ENCODE measurements around the gene GRK5.

GRK5 gene

GRCh38 chr10:119309423-119309770, 102.0 kb downstream of the GRK5 start:
- Histone ChIP-seq H3K36me3 (ENCODE audit: control insufficient read depth in 1 of 2, insufficient read depth in 2 of 2, low read length in 2 of 2) (no peaks in the 10 kb centered on the region), H3K9me3 (ENCODE audit: control insufficient read depth in 1 of 2, low read length in 2 of 2) (no peaks in the 10 kb centered on the region), H3K9ac (ENCODE audit: low read depth in 1 of 2, low read length in 2 of 2) (no peak overlapping the region), H3K27ac (ENCODE audit: low read depth, low read length) (no peak overlapping the region), H3K27me3 (ENCODE audit: control insufficient read depth in 1 of 2, insufficient read depth in 2 of 2, low read length in 2 of 2) (no peaks in the 10 kb centered on the region), H3K4me1 (ENCODE audit: control insufficient read depth in 1 of 2, insufficient read depth in 2 of 2, low read length in 2 of 2) (peaks cover 44 to 51% of the 10 kb centered on the region in 2 donors), H3K4me3 (ENCODE audit: low read depth in 1 of 2, low read length in 2 of 2) (no peak overlapping the region)

- Histone ChIP-seq H3K9ac (ENCODE audit: low read depth in 1 of 2, low read length in 2 of 2) (no peak overlapping the region), H3K4me3 (ENCODE audit: low read depth in 1 of 2, low read length in 2 of 2) (no peak overlapping the region), H3K4me1 (ENCODE audit: control insufficient read depth in 1 of 2, insufficient read depth in 2 of 2, low read length in 2 of 2) (peaks cover 47 to 54% of the 10 kb centered on the region in 2 donors), H3K27me3 (ENCODE audit: control insufficient read depth in 1 of 2, insufficient read depth in 2 of 2, low read length in 2 of 2) (no peaks in the 10 kb centered on the region), H3K27ac (ENCODE audit: low read depth, low read length) (no peak overlapping the region), H3K9me3 (ENCODE audit: control insufficient read depth in 1 of 2, low read length in 2 of 2) (no peaks in the 10 kb centered on the region), H3K36me3 (ENCODE audit: control insufficient read depth in 1 of 2, insufficient read depth in 2 of 2, low read length in 2 of 2) (no peaks in the 10 kb centered on the region)
Observed at GRCh38 chr10:119310806-119311205, 103.4 kb downstream of the GRK5 start.

- Histone ChIP-seq H3K9ac (ENCODE audit: low read depth in 1 of 2, low read length in 2 of 2) (no peak overlapping the region), H3K36me3 (ENCODE audit: control insufficient read depth in 1 of 2, insufficient read depth in 2 of 2, low read length in 2 of 2) (no peaks in the 10 kb centered on the region), H3K27ac (ENCODE audit: low read depth, low read length) (no peak overlapping the region), H3K27me3 (ENCODE audit: control insufficient read depth in 1 of 2, insufficient read depth in 2 of 2, low read length in 2 of 2) (no peaks in the 10 kb centered on the region), H3K9me3 (ENCODE audit: control insufficient read depth in 1 of 2, low read length in 2 of 2) (no peaks in the 10 kb centered on the region), H3K4me3 (ENCODE audit: low read depth in 1 of 2, low read length in 2 of 2) (no peak overlapping the region), H3K4me1 (ENCODE audit: control insufficient read depth in 1 of 2, insufficient read depth in 2 of 2, low read length in 2 of 2) (peaks cover 44 to 53% of the 10 kb centered on the region in 2 donors)
Observed at GRCh38 chr10:119312241-119312640, 104.9 kb downstream of the GRK5 start.

GRCh38 chr10:119313024-119313423, 105.7 kb downstream of the GRK5 start:
- H3K27ac ChIP-seq (ENCODE audit: low read depth, low read length): no peak overlapping the region
- no peaks in the 10 kb centered on the region for H3K9me3 ChIP-seq (ENCODE audit: control insufficient read depth in 1 of 2, low read length in 2 of 2)
- H3K27me3 ChIP-seq (ENCODE audit: control insufficient read depth in 1 of 2, insufficient read depth in 2 of 2, low read length in 2 of 2): no peaks in the 10 kb centered on the region
- H3K4me3 ChIP-seq (ENCODE audit: low read depth in 1 of 2, low read length in 2 of 2): no peak overlapping the region
- H3K4me1 ChIP-seq (ENCODE audit: control insufficient read depth in 1 of 2, insufficient read depth in 2 of 2, low read length in 2 of 2): peaks cover 49 to 60% of the 10 kb centered on the region in 2 donors
- H3K9ac ChIP-seq (ENCODE audit: low read depth in 1 of 2, low read length in 2 of 2): no peak overlapping the region
- no peaks in the 10 kb centered on the region for H3K36me3 ChIP-seq (ENCODE audit: control insufficient read depth in 1 of 2, insufficient read depth in 2 of 2, low read length in 2 of 2)

- no peak overlapping the region for H3K4me3 ChIP-seq (ENCODE audit: low read depth in 1 of 2, low read length in 2 of 2)
- no peak overlapping the region for H3K27ac ChIP-seq (ENCODE audit: low read depth, low read length)
- H3K27me3 ChIP-seq (ENCODE audit: control insufficient read depth in 1 of 2, insufficient read depth in 2 of 2, low read length in 2 of 2): no peaks in the 10 kb centered on the region
- H3K9me3 ChIP-seq (ENCODE audit: control insufficient read depth in 1 of 2, low read length in 2 of 2): no peaks in the 10 kb centered on the region
- H3K9ac ChIP-seq (ENCODE audit: low read depth in 1 of 2, low read length in 2 of 2): no peak overlapping the region
- H3K4me1 ChIP-seq (ENCODE audit: control insufficient read depth in 1 of 2, insufficient read depth in 2 of 2, low read length in 2 of 2): peaks cover 54 to 66% of the 10 kb centered on the region in 2 donors
- H3K36me3 ChIP-seq (ENCODE audit: control insufficient read depth in 1 of 2, insufficient read depth in 2 of 2, low read length in 2 of 2): no peaks in the 10 kb centered on the region
Observed at GRCh38 chr10:119313644-119314043, 106.3 kb downstream of the GRK5 start.

GRCh38 chr10:119314061-119314460, 106.7 kb downstream of the GRK5 start:
- Histone ChIP-seq H3K9me3 (ENCODE audit: control insufficient read depth in 1 of 2, low read length in 2 of 2) (no peaks in the 10 kb centered on the region), H3K4me1 (ENCODE audit: control insufficient read depth in 1 of 2, insufficient read depth in 2 of 2, low read length in 2 of 2) (peaks cover 57 to 68% of the 10 kb centered on the region in 2 donors), H3K36me3 (ENCODE audit: control insufficient read depth in 1 of 2, insufficient read depth in 2 of 2, low read length in 2 of 2) (no peaks in the 10 kb centered on the region), H3K27me3 (ENCODE audit: control insufficient read depth in 1 of 2, insufficient read depth in 2 of 2, low read length in 2 of 2) (no peaks in the 10 kb centered on the region), H3K27ac (ENCODE audit: low read depth, low read length) (no peak overlapping the region), H3K4me3 (ENCODE audit: low read depth in 1 of 2, low read length in 2 of 2) (no peak overlapping the region), H3K9ac (ENCODE audit: low read depth in 1 of 2, low read length in 2 of 2) (no peak overlapping the region)

- Histone ChIP-seq H3K27me3 (ENCODE audit: control insufficient read depth in 1 of 2, insufficient read depth in 2 of 2, low read length in 2 of 2) (no peaks in the 10 kb centered on the region), H3K9ac (ENCODE audit: low read depth in 1 of 2, low read length in 2 of 2) (no peak overlapping the region), H3K27ac (ENCODE audit: low read depth, low read length) (no peak overlapping the region), H3K36me3 (ENCODE audit: control insufficient read depth in 1 of 2, insufficient read depth in 2 of 2, low read length in 2 of 2) (no peaks in the 10 kb centered on the region), H3K9me3 (ENCODE audit: control insufficient read depth in 1 of 2, low read length in 2 of 2) (no peaks in the 10 kb centered on the region), H3K4me3 (ENCODE audit: low read depth in 1 of 2, low read length in 2 of 2) (no peak overlapping the region), H3K4me1 (ENCODE audit: control insufficient read depth in 1 of 2, insufficient read depth in 2 of 2, low read length in 2 of 2) (peaks cover 54 to 66% of the 10 kb centered on the region in 2 donors)
Observed at GRCh38 chr10:119314486-119314885, 107.1 kb downstream of the GRK5 start.

- peaks cover 46 to 66% of the 10 kb centered on the region in 2 donors for H3K4me1 ChIP-seq (ENCODE audit: control insufficient read depth in 1 of 2, insufficient read depth in 2 of 2, low read length in 2 of 2)
- peak overlapping the region; percentile 26 for H3K27ac ChIP-seq (ENCODE audit: low read depth, low read length)
- peaks cover 0 to 3% of the 10 kb centered on the region in 2 donors for H3K36me3 ChIP-seq (ENCODE audit: control insufficient read depth in 1 of 2, insufficient read depth in 2 of 2, low read length in 2 of 2)
- H3K4me3 ChIP-seq (ENCODE audit: low read depth in 1 of 2, low read length in 2 of 2): no peak overlapping the region
- no peaks in the 10 kb centered on the region for H3K9me3 ChIP-seq (ENCODE audit: control insufficient read depth in 1 of 2, low read length in 2 of 2)
- no peaks in the 10 kb centered on the region for H3K27me3 ChIP-seq (ENCODE audit: control insufficient read depth in 1 of 2, insufficient read depth in 2 of 2, low read length in 2 of 2)
- no peak overlapping the region for H3K9ac ChIP-seq (ENCODE audit: low read depth in 1 of 2, low read length in 2 of 2)
Observed at GRCh38 chr10:119315128-119316001, 108.0 kb downstream of the GRK5 start.

GRCh38 chr10:119316002-119316358, 108.6 kb downstream of the GRK5 start:
- Histone ChIP-seq H3K36me3 (ENCODE audit: control insufficient read depth in 1 of 2, insufficient read depth in 2 of 2, low read length in 2 of 2) (peaks cover 0 to 5% of the 10 kb centered on the region in 2 donors), H3K4me3 (ENCODE audit: low read depth in 1 of 2, low read length in 2 of 2) (no peak overlapping the region), H3K9ac (ENCODE audit: low read depth in 1 of 2, low read length in 2 of 2) (no peak overlapping the region), H3K27ac (ENCODE audit: low read depth, low read length) (no peak overlapping the region), H3K27me3 (ENCODE audit: control insufficient read depth in 1 of 2, insufficient read depth in 2 of 2, low read length in 2 of 2) (no peaks in the 10 kb centered on the region), H3K9me3 (ENCODE audit: control insufficient read depth in 1 of 2, low read length in 2 of 2) (no peaks in the 10 kb centered on the region), H3K4me1 (ENCODE audit: control insufficient read depth in 1 of 2, insufficient read depth in 2 of 2, low read length in 2 of 2) (peaks cover 40 to 59% of the 10 kb centered on the region in 2 donors)

GRCh38 chr10:119316729-119317097, 109.3 kb downstream of the GRK5 start:
- H3K9ac ChIP-seq (ENCODE audit: low read depth in 1 of 2, low read length in 2 of 2): no peak overlapping the region
- H3K27ac ChIP-seq (ENCODE audit: low read depth, low read length): peak overlapping the region; percentile 49
- H3K9me3 ChIP-seq (ENCODE audit: control insufficient read depth in 1 of 2, low read length in 2 of 2): no peaks in the 10 kb centered on the region
- no peak overlapping the region for H3K4me3 ChIP-seq (ENCODE audit: low read depth in 1 of 2, low read length in 2 of 2)
- H3K36me3 ChIP-seq (ENCODE audit: control insufficient read depth in 1 of 2, insufficient read depth in 2 of 2, low read length in 2 of 2): peaks cover 0 to 5% of the 10 kb centered on the region in 2 donors
- H3K27me3 ChIP-seq (ENCODE audit: control insufficient read depth in 1 of 2, insufficient read depth in 2 of 2, low read length in 2 of 2): no peaks in the 10 kb centered on the region
- H3K4me1 ChIP-seq (ENCODE audit: control insufficient read depth in 1 of 2, insufficient read depth in 2 of 2, low read length in 2 of 2): peaks cover 38 to 58% of the 10 kb centered on the region in 2 donors
